ENCODE data around the gene IFIT1B. TPM values are rescaled to one million over a fixed set of nuclear protein-coding genes. Genes with fewer than 3 reads are reported as not detected.

The IFIT1B gene
- total and polyA plus RNA-seq, 11 donors: 0.24 to 0.25 TPM; not detected in 9

- 59 to 69% (median 64%) methylated on average over 6 of the region's 6 CpGs for WGBS, 4 donors
- Histone ChIP-seq H3K4me1 (peaks cover 0 to 30% (median 6%) of the 10 kb centered on the region in 12 donors), H3K27me3 (no peaks in the 10 kb centered on the region), H3K27ac (no peak overlapping the region), H3K36me3 (no peaks in the 10 kb centered on the region), H3K9me3 (no peaks in the 10 kb centered on the region), H3K4me3 (no peak overlapping the region)
- ATAC-seq (no peak), DNase-seq (no peak)
- intact Hi-C loops (cut with DNase I): no loop called here
- no peak for TF ChIP-seq CTCF (IDR thresholded peaks at IDR 0.05)
- no peak for TF ChIP-seq POLR2A (IDR thresholded peaks at IDR 0.05)
These were observed 14.0 kb upstream of the IFIT1B start for GRCh38 chr10:89363729-89364442.

GRCh38 chr10:89364531-89364930 is 13.3 kb upstream of the IFIT1B start:
- no peaks in the 10 kb centered on the region for H3K27me3 ChIP-seq
- no peaks in the 10 kb centered on the region for H3K9me3 ChIP-seq
- 95 to 100% (median 99%) methylated on average over 1 of the region's 1 CpG for WGBS, 4 donors
- H3K4me3 ChIP-seq: no peak overlapping the region
- ATAC-seq (no peak), DNase-seq (no peak)
- TF ChIP-seq POLR2A (IDR thresholded peaks at IDR 0.05) (no peak), CTCF (IDR thresholded peaks at IDR 0.05) (no peak)
- peaks cover 0 to 36% (median 11%) of the 10 kb centered on the region in 12 donors for H3K4me1 ChIP-seq
- H3K36me3 ChIP-seq: no peaks in the 10 kb centered on the region
- H3K27ac ChIP-seq: no peak overlapping the region
- intact Hi-C loops (cut with DNase I): no loop called here

DNA sequence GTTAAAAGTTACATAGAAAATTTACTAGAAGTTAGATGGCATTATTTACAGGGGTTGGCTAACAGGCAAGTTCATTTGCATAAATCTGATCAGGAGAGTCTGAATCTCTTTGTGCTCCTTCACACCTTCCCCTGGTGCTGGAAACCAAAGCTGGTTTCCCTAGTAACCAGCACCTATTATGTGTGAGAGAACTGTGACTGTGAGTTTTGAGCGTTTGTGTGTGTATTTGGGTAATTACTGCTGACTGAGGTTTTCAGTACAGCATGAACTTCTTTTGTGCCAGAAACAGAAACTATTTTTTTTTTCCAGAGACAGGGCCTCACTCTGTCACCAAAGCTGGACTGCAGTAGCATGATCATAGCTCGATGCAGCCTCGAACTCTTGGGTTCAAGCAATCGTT is 10.3 kb upstream of the IFIT1B start:
- WGBS, 4 donors: 60 to 72% (median 70%) methylated on average over 4 of the region's 4 CpGs
- intact Hi-C loops (cut with DNase I): no loop called here
- peak in 1 of 4 donors; percentile 12 for ATAC-seq

DNA sequence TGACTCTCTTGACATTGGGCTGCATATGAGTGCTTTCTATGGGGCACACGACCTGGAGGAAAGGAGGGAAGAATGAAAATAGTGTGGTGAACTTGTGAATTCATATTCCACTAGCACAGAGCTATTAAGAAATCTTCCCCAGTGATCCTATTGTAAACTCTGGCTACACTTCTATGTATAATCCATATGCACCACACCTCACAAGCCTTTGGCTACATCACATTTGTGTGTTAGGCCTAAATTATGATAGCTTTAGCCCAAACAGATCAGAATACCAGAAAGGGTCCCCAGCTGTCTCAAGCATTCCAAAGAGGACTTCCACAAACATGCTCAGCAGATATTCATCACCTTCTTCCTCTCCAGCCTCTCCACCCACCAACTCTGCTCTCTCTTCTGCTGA is 9.7 kb upstream of the IFIT1B start:
- peak overlapping the region in 1 of 12 donors; percentile 52 for H3K27ac ChIP-seq
- H3K4me1 ChIP-seq: peaks cover 0 to 38% (median 12%) of the 10 kb centered on the region in 12 donors
- no peak overlapping the region for H3K4me3 ChIP-seq
- H3K36me3 ChIP-seq: no peaks in the 10 kb centered on the region
- TF ChIP-seq POLR2A (IDR thresholded peaks at IDR 0.05) (no peak), CTCF (IDR thresholded peaks at IDR 0.05) (no peak)
- intact Hi-C loops (cut with DNase I): no loop called here
- H3K9me3 ChIP-seq: no peaks in the 10 kb centered on the region
- ATAC-seq (no peak), DNase-seq (no peak)
- H3K27me3 ChIP-seq: no peaks in the 10 kb centered on the region
- 65 to 80% (median 78%) methylated on average over 1 of the region's 1 CpG for WGBS, 4 donors

More for the DNA sequence above, 10.3 kb upstream of the IFIT1B start:
- Histone ChIP-seq H3K27ac (peak overlapping the region in 1 of 12 donors; percentile 52), H3K4me1 (peaks cover 0 to 38% (median 11%) of the 10 kb centered on the region in 12 donors), H3K27me3 (no peaks in the 10 kb centered on the region), H3K9me3 (no peaks in the 10 kb centered on the region), H3K36me3 (no peaks in the 10 kb centered on the region), H3K4me3 (no peak overlapping the region)
- TF ChIP-seq POLR2A (IDR thresholded peaks at IDR 0.05): no peak
- no peak for TF ChIP-seq CTCF (IDR thresholded peaks at IDR 0.05)
- no peak for DNase-seq

Data from heart left ventricle (tissue), 16 donors.